Measurements from ENCODE around the gene SEC14L6.
A peak's percentile ranks its signal among the peaks of the same experiment; 100 is the strongest.
"Not testable (repeated sequence)": the region's sequence is repeated elsewhere in the genome, so short reads cannot be mapped to it uniquely, and the experiment has no call there.

The SEC14L6 gene

GRCh38 chr22:30546616-30547015, at the start of gene SEC14L6:
TSS of gene SEC14L6 (minus strand) at chr22:30546741. CDS start at chr22:30546682, 59 bp downstream.
- CTCF ChIA-PET, result no interaction called here
- H3K9me3 Mint-ChIP-seq, result no peaks in the 10 kb centered on the region
- no peaks in the 10 kb centered on the region for H3K36me3 Mint-ChIP-seq
- no peak within 1 kb of the TSS for H3K27ac Mint-ChIP-seq
- H3K27me3 Mint-ChIP-seq, result peaks cover 59% of the 10 kb centered on the region
- peaks cover 2% of the 10 kb centered on the region for H3K4me1 Mint-ChIP-seq
- no peak for DNase-seq
- no peak within 1 kb of the TSS for H3K4me3 Mint-ChIP-seq

- CTCF ChIA-PET, result interaction anchor here (1.2 kb wide), 1 partner anchor 10 kb away, joined by 5 read pairs; no protein-coding TSS in a partner anchor
- no peaks in the 10 kb centered on the region for H3K4me1 Mint-ChIP-seq
- no peak overlapping the region for H3K4me3 Mint-ChIP-seq
- H3K27ac Mint-ChIP-seq, result no peak overlapping the region
- DNase-seq, result no peak
- peaks cover 12% of the 10 kb centered on the region for H3K27me3 Mint-ChIP-seq
- H3K36me3 Mint-ChIP-seq, result no peaks in the 10 kb centered on the region
- H3K9me3 Mint-ChIP-seq, result no peaks in the 10 kb centered on the region
These were observed 49.7 kb upstream of the SEC14L6 start for GRCh38 chr22:30596199-30596598.

GRCh38 chr22:30592360-30592713, 45.8 kb upstream of the SEC14L6 start:
- Mint-ChIP-seq H3K27me3 (peaks cover 12% of the 10 kb centered on the region), H3K36me3 (peaks cover 12% of the 10 kb centered on the region)
- H3K4me3 Mint-ChIP-seq, H3K4me1 Mint-ChIP-seq, H3K9me3 Mint-ChIP-seq, DNase-seq, H3K27ac Mint-ChIP-seq: not testable (repeated sequence)
- CTCF ChIA-PET, result interaction anchor here (1.7 to 2.1 kb wide), 2 partner anchors 14 to 163 kb away, joined by 7 to 8 read pairs; partner anchors contain the start of gene TCN2

- no peak within 1 kb of the TSS for H3K4me3 Mint-ChIP-seq
- peaks cover 17% of the 10 kb centered on the region for H3K36me3 Mint-ChIP-seq
- no peaks in the 10 kb centered on the region for H3K4me1 Mint-ChIP-seq
- H3K9me3 Mint-ChIP-seq, result no peaks in the 10 kb centered on the region
- no peak within 1 kb of the TSS for H3K27ac Mint-ChIP-seq
- DNase-seq, result peak; percentile 97
- CTCF ChIA-PET, result interaction anchor here (1.7 to 2.1 kb wide), 2 partner anchors 15 to 163 kb away, joined by 7 to 8 read pairs; partner anchors contain the start of gene TCN2
- H3K27me3 Mint-ChIP-seq, result peaks cover 12% of the 10 kb centered on the region
These were observed 45.2 kb upstream of the SEC14L6 start, which contains the start of gene PES1 for GRCh38 chr22:30591588-30592359. TSS of gene PES1 (minus strand) at chr22:30591910. CDS start at chr22:30591833, 77 bp downstream.

DNA sequence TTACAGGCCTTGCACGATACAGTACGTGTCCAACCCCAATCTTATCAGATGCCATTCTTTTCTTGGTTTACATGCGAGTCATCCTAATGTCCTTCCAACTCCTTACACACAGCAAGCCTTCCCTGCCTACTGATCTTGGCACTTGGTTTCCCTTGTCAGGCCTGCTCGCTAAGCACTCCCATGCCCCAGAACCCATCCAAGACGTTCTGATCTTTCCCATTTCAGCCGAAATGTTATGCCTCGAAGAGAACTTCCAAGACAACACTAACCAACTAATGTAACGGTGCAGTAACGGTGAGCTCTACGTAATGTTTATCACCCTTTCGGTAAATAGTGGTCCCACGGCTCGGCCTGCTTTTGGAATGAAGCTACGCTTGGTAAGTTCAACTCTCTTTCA, 44.6 kb upstream of the SEC14L6 start:
- H3K27me3 Mint-ChIP-seq, result peaks cover 12% of the 10 kb centered on the region
- no peak overlapping the region for H3K27ac Mint-ChIP-seq
- H3K36me3 Mint-ChIP-seq, result peaks cover 21% of the 10 kb centered on the region
- H3K4me1 Mint-ChIP-seq, result no peaks in the 10 kb centered on the region
- peak; percentile 26 for DNase-seq
- H3K9me3 Mint-ChIP-seq, result no peaks in the 10 kb centered on the region
- CTCF ChIA-PET, result interaction anchor here (1.7 to 2.1 kb wide), 2 partner anchors 16 to 164 kb away, joined by 7 to 8 read pairs; partner anchors contain the start of gene TCN2
- H3K4me3 Mint-ChIP-seq, result no peak overlapping the region

DNA sequence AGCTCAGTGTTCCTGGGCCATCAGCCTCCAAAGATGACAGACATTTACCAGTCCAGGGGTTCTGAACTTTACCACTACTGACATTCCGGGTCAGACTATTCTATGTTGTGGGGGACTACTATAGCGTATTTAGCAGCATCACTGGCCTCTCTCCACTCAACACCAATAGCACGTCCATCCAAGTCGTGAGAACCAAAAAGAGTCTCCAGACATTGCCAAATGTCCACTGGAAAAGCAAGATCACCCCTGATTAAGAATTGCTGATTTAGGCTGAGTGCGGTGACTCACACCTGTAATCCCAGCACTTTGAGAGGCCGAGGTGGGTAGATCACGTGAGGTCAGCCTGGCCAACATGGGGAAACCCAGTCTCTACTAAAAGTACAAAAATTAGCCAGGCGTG, 39.9 kb upstream of the SEC14L6 start:
- CTCF ChIA-PET, result interaction anchor here (0.7 kb wide), 1 partner anchor 555 kb away, joined by 3 read pairs; no protein-coding TSS in a partner anchor
- no peaks in the 10 kb centered on the region for H3K9me3 Mint-ChIP-seq
- H3K4me1 Mint-ChIP-seq, result no peaks in the 10 kb centered on the region
- no peaks in the 10 kb centered on the region for H3K27me3 Mint-ChIP-seq
- no peak for DNase-seq
- H3K4me3 Mint-ChIP-seq, result no peak overlapping the region
- H3K36me3 Mint-ChIP-seq, result peaks cover 41% of the 10 kb centered on the region
- no peak overlapping the region for H3K27ac Mint-ChIP-seq

GRCh38 chr22:30584441-30584840, 37.9 kb upstream of the SEC14L6 start:
- H3K27me3 Mint-ChIP-seq, result no peaks in the 10 kb centered on the region
- H3K27ac Mint-ChIP-seq, result no peak overlapping the region
- no peaks in the 10 kb centered on the region for H3K9me3 Mint-ChIP-seq
- peaks cover 59% of the 10 kb centered on the region for H3K36me3 Mint-ChIP-seq
- CTCF ChIA-PET, result no interaction called here
- no peaks in the 10 kb centered on the region for H3K4me1 Mint-ChIP-seq
- no peak for DNase-seq
- no peak overlapping the region for H3K4me3 Mint-ChIP-seq

GRCh38 chr22:30582788-30583545, 36.4 kb upstream of the SEC14L6 start:
- no peaks in the 10 kb centered on the region for H3K27me3 Mint-ChIP-seq
- no peak overlapping the region for H3K27ac Mint-ChIP-seq
- H3K36me3 Mint-ChIP-seq, result peaks cover 61% of the 10 kb centered on the region

DNA sequence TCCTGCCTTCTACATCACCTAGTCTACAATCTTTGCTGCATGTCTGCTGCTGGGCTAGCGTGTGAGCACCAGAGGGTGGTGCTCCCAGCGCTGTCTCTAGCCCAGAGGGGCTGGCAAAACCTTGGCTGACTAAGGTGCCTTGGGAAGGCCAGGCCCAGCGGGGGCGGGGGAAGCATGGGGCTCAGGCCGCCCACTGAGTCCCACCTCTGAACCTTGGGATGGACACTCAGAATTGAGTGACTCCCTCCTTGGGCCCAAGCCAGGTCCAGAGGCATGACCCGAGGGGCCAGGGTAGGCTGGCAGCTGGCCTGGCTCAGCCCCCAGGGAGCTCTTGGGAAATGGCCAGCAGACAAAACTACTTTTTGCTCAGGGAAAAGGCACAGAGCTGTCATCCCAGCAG, 35.5 kb upstream of the SEC14L6 start:
- Mint-ChIP-seq H3K27me3 (no peaks in the 10 kb centered on the region), H3K4me1 (no peaks in the 10 kb centered on the region), H3K36me3 (peaks cover 58% of the 10 kb centered on the region), H3K9me3 (no peaks in the 10 kb centered on the region), H3K27ac (no peak overlapping the region), H3K4me3 (no peak overlapping the region)
- CTCF ChIA-PET, result no interaction called here
- no peak for DNase-seq

More at GRCh38 chr22:30582788-30583545, 36.4 kb upstream of the SEC14L6 start:
- DNase-seq, result no peak
- no peaks in the 10 kb centered on the region for H3K9me3 Mint-ChIP-seq
- H3K4me3 Mint-ChIP-seq, result no peak overlapping the region
- CTCF ChIA-PET, result no interaction called here
- H3K4me1 Mint-ChIP-seq, result no peaks in the 10 kb centered on the region

DNA sequence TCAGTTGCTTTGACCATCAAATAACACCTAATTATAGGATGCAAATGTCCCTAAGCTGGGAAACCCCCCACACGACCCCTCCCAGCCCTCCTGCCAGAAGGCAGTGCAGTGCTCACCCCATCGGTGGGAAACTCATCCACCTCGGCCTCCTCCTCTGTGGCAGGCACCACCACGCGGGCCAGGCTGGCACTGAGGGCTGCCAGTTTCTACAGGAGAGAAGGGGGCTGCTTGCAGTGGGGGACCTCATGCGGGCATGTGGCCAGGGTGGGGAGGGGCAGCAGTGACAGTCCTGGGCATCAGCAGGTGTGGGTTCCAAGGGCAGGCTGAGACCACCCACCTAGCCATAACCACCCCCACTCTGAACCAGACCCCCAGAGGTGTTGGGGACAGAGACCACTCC, 34.4 kb upstream of the SEC14L6 start:
- no peak for DNase-seq
- Mint-ChIP-seq H3K4me3 (no peak overlapping the region), H3K9me3 (no peaks in the 10 kb centered on the region), H3K4me1 (peaks cover 3% of the 10 kb centered on the region), H3K27me3 (no peaks in the 10 kb centered on the region), H3K27ac (no peak overlapping the region), H3K36me3 (peaks cover 57% of the 10 kb centered on the region)
- CTCF ChIA-PET, result no interaction called here

DNA sequence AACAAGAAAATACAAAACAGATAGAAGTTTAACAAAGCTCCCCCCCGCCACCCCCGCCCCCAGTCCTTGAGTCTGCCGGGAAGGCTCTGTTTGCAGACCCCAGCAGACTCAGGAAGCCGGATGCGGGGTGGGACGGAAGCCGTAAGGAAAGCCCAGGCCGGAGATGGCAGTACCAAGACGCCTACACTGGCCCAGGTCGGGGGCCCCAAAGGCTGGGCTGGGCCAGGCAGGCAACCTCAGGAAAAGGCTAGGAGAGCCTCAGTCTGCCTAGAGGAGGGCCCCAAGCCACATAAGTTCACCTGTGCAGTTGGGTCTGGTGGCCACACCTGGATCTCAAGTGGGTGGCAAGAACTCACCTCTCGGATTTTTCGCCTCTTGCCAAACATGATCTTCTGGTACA, 31.9 kb upstream of the SEC14L6 start:
- DNase-seq, result no peak
- Mint-ChIP-seq H3K4me3 (no peak overlapping the region), H3K27me3 (peaks cover 19% of the 10 kb centered on the region), H3K27ac (no peak overlapping the region), H3K9me3 (no peaks in the 10 kb centered on the region), H3K4me1 (peaks cover 6% of the 10 kb centered on the region), H3K36me3 (peaks cover 50% of the 10 kb centered on the region)
- CTCF ChIA-PET, result no interaction called here

GRCh38 chr22:30575859-30576258, 29.3 kb upstream of the SEC14L6 start:
- no peaks in the 10 kb centered on the region for H3K9me3 Mint-ChIP-seq
- no peak overlapping the region for H3K27ac Mint-ChIP-seq
- peaks cover 40% of the 10 kb centered on the region for H3K27me3 Mint-ChIP-seq
- H3K4me1 Mint-ChIP-seq, result peaks cover 6% of the 10 kb centered on the region
- CTCF ChIA-PET, result no interaction called here
- H3K4me3 Mint-ChIP-seq, result no peak overlapping the region
- DNase-seq, result no peak
- peaks cover 43% of the 10 kb centered on the region for H3K36me3 Mint-ChIP-seq

GRCh38 chr22:30574997-30575671, 28.6 kb upstream of the SEC14L6 start:
- Mint-ChIP-seq H3K4me3 (no peak overlapping the region), H3K36me3 (peaks cover 36% of the 10 kb centered on the region), H3K4me1 (peaks cover 6% of the 10 kb centered on the region), H3K27me3 (peaks cover 41% of the 10 kb centered on the region), H3K27ac (no peak overlapping the region), H3K9me3 (no peaks in the 10 kb centered on the region)
- DNase-seq, result no peak
- CTCF ChIA-PET, result interaction anchor here (0.6 kb wide), 1 partner anchor 327 kb away, joined by 3 read pairs; no protein-coding TSS in a partner anchor
